HG02970 (cell line): ENCODE data around the gene ACTN2.

Experiments
- ATAC-seq: cut with Tn5 transposase; IDR thresholded peaks from one replicate; pipeline ENCODE4 v1.9.1; 2021; ENCODE audit warnings: mild to moderate bottlenecking, moderate library complexity, moderate number of reproducible peaks; ENCODE audit not compliant: unreplicated experiment, low FRiP score

The ACTN2 gene

GRCh38 chr1:236689713-236690569 lies 3.6 kb downstream of the ACTN2 start:
- ATAC-seq, result no peak

- no peak for ATAC-seq
These were observed 5.0 kb downstream of the ACTN2 start for GRCh38 chr1:236691348-236691747.

DNA sequence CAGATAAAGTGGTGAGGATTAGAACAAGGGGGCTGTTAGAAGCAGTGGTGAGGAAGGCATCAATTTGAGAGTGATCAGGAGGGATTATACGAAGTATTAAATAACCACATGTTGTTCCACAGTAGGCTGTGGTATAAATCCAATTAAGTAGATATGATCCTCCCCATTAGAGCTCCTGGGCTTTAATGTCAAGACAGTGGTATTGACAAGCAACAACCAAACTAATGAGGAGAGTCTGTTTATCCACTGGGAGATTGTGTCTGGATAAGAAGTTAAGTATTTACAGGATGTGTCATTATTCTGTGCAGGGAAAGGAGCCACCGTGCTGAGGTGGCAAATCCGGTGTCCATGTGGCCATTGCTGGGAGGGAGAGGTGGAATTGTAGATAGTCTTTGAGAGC lies 5.8 kb downstream of the ACTN2 start:
- no peak for ATAC-seq

GRCh38 chr1:236692742-236693141 lies 6.4 kb downstream of the ACTN2 start:
- no peak for ATAC-seq

GRCh38 chr1:236699366-236699765 lies 13.1 kb downstream of the ACTN2 start:
- ATAC-seq, result no peak

DNA sequence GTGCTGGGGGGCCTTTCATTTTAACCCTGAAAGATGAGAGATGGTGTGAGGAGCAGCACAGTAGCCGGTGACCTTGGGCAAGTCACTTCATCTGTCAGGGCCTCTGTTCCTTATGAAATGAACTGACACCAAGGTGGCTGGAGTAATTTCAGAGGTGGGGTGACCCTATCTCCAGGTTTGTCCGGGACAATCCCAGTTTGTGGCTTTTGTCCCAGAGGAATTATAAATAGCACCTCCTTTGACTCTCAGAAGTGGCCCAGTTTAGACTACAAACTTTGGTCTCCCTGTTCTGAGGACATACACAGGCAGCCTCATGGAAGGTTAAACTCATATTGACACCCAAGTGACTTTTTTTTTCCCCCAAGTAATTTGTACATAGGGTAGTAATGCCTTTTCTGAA lies 14.6 kb downstream of the ACTN2 start:
- ATAC-seq, result no peak

GRCh38 chr1:236701782-236702181 lies 15.5 kb downstream of the ACTN2 start:
- no peak for ATAC-seq

DNA sequence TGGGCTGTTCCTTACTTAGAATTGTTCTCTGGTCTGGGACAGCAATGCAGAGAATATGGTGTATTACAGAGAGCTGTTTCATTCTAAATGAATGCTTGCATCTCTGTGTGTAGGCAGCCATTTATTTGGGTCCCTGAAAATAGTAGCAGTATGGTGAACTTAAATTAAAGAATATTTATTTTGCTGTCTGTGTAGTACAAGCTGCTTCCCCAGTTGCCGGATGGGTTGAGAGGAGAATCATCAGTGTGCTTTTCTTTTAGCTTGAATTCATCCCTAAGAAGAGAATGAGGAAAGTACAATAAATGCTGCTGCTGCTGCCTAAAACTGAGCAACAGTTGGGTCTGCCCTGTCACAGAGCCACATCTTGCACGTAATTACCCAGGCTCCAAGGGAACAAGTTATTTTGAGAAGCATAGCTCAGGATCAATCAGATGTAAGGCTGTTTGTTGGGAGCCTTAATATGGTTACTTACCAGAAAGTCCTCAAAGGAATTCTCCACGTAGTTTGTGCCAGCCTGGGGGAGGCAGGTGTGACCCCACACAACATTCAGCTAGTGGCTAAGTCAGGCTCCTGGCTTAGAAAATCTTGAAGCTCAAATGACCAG lies 16.6 kb downstream of the ACTN2 start:
- ATAC-seq, result no peak

- ATAC-seq, result no peak
These were observed 19.5 kb downstream of the ACTN2 start for GRCh38 chr1:236705771-236706170.

GRCh38 chr1:236706183-236706582 lies 19.9 kb downstream of the ACTN2 start:
- ATAC-seq, result no peak

- no peak for ATAC-seq
These were observed 24.1 kb downstream of the ACTN2 start for GRCh38 chr1:236710328-236710892.

DNA sequence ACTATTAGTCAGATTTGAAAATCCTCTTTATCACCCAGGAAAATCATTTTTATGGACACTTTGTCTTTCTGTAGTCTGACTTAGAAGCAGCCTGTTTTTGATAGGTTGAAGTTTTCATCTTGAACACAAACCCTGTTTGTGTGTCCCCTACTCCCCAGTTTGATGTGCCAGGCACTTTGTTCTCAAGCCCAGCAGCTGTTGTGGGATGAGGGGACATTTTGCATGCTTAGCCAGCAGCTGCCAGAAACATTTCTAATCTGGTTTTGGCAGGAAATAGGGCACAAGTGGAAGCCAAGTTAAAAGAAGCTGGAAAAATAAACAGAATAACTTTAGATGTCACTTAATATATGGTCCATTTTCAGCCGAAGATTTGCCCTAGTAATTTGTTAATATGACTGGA lies 29.9 kb downstream of the ACTN2 start:
- ATAC-seq, result no peak

DNA sequence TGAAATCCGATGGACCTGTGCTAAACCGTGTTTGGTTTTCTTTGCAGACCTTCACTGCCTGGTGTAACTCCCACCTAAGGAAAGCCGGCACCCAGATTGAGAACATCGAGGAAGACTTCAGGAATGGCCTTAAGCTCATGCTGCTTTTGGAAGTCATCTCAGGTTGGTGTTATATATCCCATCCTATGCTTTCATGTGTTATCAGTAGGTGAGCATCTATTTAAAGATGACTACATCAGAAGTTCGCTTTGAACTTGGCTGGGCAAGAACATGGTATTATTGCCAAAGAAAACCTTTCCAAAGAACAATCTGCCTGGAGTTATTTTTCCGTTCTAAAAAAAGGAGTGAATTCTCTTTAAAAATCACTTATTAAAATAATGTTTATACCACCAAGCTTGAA lies 31.5 kb downstream of the ACTN2 start:
- ATAC-seq, result no peak

DNA sequence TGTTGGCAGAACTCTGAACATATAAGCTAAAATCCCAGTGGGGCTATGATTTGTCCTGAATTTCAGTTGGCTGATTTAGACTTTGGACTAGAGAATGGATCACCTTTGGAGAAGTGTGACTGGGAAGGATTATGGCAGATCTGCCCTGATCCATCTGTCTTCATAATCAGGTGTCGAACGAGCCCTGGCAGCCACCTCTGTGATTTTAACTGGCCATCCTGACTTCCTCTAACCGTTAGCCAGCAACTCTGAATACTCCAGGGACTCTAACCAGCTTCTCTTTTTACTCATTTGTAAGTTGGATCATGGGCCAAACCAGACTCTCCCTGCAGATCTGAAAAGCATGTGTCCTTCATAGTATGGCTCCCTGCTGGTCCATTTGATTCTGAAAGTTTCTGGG lies 32.0 kb downstream of the ACTN2 start:
- no peak for ATAC-seq

DNA sequence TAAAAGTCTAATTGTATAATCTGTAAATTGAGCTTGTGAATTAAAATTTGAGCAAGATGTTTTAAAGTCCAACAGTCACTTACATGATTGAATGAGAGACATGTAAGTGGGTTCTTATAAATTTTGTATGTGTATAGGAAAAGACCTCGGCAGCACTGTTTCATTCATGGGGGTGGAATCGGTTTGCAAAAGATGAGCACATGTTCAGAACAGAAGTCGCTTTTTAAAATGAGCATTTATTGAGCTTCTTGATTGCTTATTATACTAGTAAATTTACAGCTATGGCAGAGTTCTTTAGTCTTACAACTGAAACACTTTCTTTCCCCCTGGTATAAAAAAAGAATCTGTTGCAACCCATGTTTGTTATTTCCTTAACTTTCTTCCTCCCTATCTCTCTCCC lies 33.9 kb downstream of the ACTN2 start:
- no peak for ATAC-seq

GRCh38 chr1:236720611-236721010 lies 34.3 kb downstream of the ACTN2 start:
- ATAC-seq, result no peak

GRCh38 chr1:236724049-236724448 lies 37.8 kb downstream of the ACTN2 start:
- ATAC-seq, result no peak

DNA sequence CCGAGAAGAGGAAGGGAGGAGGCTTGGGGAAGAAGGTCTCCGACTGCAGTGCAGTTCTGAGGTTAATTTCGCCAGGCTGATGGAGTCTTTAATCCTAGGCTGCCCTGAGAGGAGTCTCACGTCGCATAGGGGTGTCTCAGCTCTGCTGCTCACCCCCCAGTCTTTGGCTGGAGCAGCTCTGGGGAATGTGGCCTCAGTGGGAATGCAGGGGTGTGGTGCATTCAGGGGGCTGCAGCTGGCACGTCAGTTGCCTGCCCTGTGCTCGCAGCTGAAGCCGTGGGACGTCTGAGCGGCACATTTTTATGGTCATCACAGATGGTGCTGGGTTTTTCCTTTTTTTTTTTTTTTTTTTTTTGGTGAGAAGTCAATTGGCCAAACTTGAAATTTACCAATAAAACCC lies 38.2 kb downstream of the ACTN2 start:
- no peak for ATAC-seq

DNA sequence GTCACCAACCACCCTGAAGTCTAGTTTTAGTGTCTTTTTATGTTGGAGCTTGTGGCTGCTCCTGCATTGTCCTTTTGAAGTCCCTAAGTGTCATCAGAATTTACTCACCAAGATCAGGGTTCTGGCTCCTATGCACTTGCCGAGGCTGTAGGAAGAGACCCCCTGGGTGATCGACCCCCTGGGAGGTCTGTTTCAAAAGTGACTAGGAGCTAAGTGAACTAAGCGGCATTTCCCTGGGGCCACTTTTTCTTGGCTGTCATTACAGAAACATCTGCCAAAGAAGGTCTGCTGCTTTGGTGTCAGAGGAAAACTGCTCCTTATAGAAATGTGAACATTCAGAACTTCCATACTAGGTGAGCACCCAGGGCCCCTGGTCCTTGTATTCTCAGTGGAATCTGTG lies 39.4 kb downstream of the ACTN2 start:
- no peak for ATAC-seq

- ATAC-seq, result no peak
These were observed 41.2 kb downstream of the ACTN2 start for GRCh38 chr1:236727521-236727920.

GRCh38 chr1:236728752-236729151 lies 42.5 kb downstream of the ACTN2 start:
- ATAC-seq, result no peak

DNA sequence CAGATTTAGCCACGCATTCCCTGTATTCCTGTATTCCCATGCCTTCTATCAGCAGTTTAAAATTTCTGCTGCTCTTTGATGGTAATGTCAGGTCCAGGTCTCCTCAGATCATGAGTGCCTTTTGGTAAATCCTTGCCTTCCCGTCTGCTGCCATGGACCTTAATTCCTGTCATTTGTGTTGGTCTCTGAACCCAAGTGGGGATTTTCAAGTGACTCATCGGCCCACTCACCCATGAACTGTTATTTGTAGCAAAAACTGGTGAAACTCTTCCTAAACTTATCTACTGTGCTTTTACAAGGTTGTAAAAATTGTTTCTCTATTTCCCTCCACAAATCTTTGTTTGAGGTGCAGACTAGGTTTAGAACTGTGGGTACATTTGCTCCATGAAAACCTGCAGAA lies 47.4 kb downstream of the ACTN2 start:
- ATAC-seq, result no peak
